Measurements from ENCODE around the gene STXBP6.
"Not testable (repeated sequence)": the region's sequence is repeated elsewhere in the genome, so short reads cannot be mapped to it uniquely, and the experiment has no call there.

The STXBP6 gene

GRCh38 chr14:24803426-24803825 lies 246.5 kb downstream of the STXBP6 start:
- not testable (repeated sequence) for DNase-seq (ENCODE audit: low read depth, low spot score)

DNA sequence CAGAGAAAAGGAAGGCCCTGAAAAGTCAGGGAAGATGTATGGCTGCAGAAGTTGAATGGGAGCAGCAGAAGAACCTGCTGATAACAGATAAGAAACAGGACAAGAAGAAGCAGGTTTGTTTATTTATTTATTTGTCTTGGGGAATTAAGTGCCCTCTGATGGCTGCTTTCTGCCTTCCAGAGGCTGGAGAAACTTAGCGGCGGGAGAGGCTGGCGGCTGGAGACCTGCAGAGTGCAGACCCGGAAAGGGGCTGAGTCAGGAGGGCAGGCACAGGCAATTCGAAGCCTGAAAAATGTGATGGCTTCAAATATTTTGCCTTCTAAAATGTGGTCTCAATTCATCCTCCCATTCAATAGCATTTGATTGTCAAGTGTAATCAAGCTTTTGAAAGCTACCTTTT lies 247.7 kb downstream of the STXBP6 start:
- DNase-seq (ENCODE audit: low read depth, low spot score), result no peak

GRCh38 chr14:24801024-24801423 lies 248.9 kb downstream of the STXBP6 start:
- no peak for DNase-seq (ENCODE audit: low read depth, low spot score)

GRCh38 chr14:24798911-24799462 lies 251.0 kb downstream of the STXBP6 start:
- no peak for DNase-seq (ENCODE audit: low read depth, low spot score)

DNA sequence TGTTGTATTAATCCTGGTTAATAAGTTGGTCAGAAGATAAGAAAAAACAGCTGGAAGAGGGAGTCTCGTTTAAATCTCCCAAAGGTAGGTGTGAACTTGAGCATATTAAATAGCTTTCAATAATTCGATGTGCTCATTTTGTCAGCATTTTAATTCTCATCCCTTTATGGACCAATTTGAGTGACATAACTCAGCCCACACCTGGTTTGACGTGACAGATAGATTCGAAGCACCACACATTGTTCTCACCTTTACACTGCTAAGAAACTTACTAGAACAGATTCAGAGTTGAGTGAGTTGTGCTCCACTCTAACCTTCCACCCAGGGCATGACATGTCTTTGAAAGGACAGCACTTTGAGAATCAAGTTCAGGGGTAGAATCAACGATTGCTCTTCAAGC lies 254.5 kb downstream of the STXBP6 start:
- no peak for DNase-seq (ENCODE audit: low read depth, low spot score)

DNA sequence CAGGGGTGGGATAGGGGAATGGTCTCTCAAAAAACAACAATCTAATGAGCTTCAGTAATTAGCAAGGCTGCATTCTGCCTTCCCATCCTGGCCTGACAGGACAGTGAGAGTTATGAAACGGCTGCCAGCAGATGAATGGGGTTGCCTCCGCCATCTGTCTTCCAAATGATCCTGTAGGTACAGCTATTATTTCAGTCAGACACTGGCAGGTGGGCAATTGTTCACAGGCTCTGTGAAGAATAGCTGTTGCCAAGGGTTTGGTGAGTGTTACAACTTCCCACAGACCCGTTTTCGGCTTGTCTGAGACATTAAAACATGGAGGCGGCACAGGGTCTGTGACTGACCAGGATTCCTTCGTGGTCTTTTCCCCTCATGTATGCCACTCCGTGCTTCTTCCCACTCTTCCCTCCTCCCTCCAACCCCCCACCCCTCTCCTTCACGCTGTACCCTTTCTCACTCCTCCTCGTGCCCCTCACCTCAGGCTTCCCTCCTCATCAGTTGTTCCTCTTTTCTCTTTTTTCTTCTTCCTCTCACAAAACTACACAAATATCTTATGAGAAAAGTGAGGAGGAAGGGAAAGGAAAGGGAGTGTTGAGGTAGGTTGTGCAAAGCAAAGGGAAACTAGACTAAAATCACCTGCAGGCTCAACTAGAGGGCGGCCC lies 255.2 kb downstream of the STXBP6 start:
- DNase-seq (ENCODE audit: low read depth, low spot score), result no peak

DNA sequence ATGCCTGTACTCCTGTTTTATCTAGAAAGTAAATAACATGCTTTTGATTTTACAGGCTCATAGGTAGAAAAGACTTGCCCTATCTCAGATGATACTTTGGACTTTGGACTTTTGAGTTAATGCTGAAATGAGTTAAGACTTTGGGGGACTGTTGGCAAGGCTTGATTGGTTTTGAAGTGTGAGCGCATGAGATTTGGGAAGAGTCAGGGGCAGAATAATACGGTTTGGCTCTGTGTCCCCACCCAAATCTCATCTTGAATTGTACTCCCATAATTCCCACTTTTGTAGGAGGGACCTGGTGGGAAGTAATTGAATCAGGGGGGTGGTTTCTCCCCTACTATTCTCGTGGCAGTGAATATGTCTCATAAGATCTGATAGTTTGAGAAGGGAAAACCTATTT lies 259.8 kb downstream of the STXBP6 start:
- DNase-seq (ENCODE audit: low read depth, low spot score), result no peak

DNA sequence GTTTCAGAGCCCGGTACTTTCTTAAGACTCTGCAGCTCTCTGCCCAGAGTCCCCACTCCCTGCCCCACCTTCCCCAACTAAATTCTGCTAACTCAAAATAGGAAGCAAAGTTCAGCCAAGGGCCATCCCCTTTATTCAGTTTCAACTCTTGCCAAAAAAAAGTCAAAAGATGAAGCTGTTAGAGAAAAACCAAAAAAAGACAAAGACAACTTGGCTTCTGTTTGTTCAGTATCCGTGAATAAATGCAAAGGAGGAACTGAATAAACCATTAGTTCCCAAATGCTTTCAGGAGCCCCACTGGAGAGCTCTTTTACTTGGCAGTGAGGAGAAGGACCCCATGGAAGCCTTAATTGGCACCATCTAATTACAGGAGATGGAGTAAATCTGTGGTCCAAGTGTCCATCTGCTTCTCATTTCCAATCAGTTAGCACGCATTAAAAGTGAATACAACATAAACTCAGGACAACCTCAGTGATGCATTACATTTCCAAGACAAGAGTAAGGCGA lies 260.5 kb downstream of the STXBP6 start:
- DNase-seq (ENCODE audit: low read depth, low spot score), result no peak

DNA sequence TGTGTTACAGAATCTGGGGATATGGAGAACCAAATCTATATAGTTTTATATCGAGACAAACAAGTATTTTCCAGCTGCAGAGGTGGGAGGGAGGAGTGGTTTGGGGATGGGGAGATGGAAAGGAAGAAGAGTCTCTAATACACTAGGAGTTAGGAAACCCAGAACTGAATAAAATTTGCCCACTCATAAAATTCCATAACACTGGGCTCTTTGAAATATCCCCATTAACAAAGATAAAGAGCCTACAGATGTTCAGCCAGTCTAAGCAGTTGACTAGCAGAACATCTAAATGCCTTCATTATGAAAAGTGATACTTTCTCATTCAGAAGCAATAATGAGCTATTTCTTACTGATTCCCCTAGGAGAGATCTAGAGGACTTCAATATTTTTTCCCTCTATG lies 264.2 kb downstream of the STXBP6 start:
- no peak for DNase-seq (ENCODE audit: low read depth, low spot score)

DNA sequence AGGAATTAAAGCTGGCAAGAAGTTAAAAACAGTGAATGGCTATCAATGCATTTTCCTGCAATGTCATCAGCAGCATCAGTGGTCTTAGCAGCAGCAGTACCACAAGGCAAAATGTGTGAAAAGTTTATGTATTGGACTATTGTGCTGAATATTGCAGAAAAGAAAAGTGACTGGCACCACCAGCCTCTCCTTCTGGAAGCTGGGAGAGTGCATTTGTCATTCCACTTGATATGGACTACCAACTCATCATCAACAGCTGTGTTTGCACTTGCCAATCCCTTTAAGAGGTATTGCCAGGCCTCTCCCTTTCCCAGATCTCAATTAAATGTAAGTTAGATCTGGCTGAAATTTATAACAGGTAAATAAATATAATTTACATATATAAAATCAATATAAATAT lies 265.0 kb downstream of the STXBP6 start:
- DNase-seq (ENCODE audit: low read depth, low spot score), result no peak

- no peak for DNase-seq (ENCODE audit: low read depth, low spot score)
Measured at GRCh38 chr14:24783791-24784190, 266.2 kb downstream of the STXBP6 start.

GRCh38 chr14:24780281-24780680 lies 269.7 kb downstream of the STXBP6 start:
- DNase-seq (ENCODE audit: low read depth, low spot score), result no peak

GRCh38 chr14:24777678-24778077 lies 272.3 kb downstream of the STXBP6 start:
- no peak for DNase-seq (ENCODE audit: low read depth, low spot score)

- DNase-seq (ENCODE audit: low read depth, low spot score), result no peak
Measured at GRCh38 chr14:24775950-24776349, 274.0 kb downstream of the STXBP6 start.

DNA sequence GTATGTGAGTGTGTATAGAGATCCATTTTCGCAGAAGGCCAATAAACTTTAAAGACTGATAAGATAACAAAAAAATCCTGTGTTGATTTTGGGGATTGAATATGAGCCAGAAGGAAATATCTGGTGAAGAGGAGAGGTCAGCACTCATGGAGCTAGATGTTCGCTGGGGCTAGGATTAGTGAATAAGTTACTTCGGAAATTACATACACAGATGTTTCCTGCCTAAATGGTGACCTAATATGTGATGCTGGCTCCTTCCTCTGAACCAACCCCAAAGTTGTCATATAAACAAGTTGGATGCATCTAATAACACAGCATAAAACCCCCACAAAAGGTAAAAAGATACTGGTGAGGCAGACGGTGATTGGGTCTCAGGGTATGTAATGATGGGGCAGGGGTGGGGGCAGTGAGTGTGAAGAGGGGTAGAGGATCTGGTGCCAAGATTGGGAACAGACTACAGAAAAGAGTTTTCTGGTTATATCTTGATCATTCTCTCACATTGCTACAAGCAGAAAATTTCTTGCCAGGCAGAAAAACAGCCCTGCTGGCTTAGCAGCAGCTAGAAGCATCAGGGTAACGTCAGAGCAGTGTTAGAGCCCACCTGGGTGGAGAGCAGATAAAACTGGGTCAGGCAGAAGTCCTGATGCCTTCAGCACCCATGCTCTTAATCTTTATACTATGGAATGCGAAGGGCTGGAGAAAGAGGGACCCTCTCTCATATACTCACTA lies 275.6 kb downstream of the STXBP6 start:
- DNase-seq (ENCODE audit: low read depth, low spot score), result no peak

DNA sequence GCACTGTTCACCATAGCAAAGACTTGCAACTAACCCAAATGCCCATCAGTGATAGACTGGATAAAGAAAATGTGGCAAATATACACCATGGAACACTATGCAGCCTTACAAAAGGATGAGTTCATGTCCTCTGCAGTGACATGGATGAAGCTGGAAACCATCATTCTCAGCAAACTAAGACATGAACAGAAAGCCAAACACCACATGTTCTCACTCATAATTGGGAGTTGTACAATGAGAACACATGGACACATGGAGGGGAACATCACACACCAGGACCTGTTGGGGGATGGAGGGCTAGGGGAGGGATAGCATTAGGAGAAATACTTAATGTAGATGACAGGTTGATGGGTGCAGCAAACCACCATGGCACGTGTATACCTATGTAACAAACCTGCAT lies 276.4 kb downstream of the STXBP6 start:
- DNase-seq (ENCODE audit: low read depth, low spot score), result not testable (repeated sequence)

- DNase-seq (ENCODE audit: low read depth, low spot score), result no peak
Measured at GRCh38 chr14:24766434-24766833, 283.5 kb downstream of the STXBP6 start.

- DNase-seq (ENCODE audit: low read depth, low spot score), result no peak
Measured at GRCh38 chr14:24761141-24761540, 288.8 kb downstream of the STXBP6 start.
